Measurements from ENCODE around the gene UVRAG. TPM values are rescaled to one million over a fixed set of nuclear protein-coding genes. Genes with fewer than 3 reads are reported as not detected.

UVRAG gene
- total RNA-seq, 1 donor from 2014 or later: 27.0 TPM

Small RNA genes within 50 kb of the gene (small RNA-seq; reads per million reads assigned to genes)
- gene RF00019 (ENCODE audit: low replicate concordance) (not detected), gene RNA5SP344 (ENCODE audit: low replicate concordance) (not detected)

Other genes with a start within 250 kb of the UVRAG start
- gene MAP6, start 146.2 kb upstream of the UVRAG start, total RNA-seq: 77.9 TPM
- 0.25 TPM for gene MOGAT2, start 97.4 kb upstream of the UVRAG start, total RNA-seq
- gene DGAT2, start 46.4 kb upstream of the UVRAG start, total RNA-seq: 3.2 TPM